Tongue (tissue), 2 donors: ENCODE results near the gene TPO. TPM values are rescaled to one million over a fixed set of nuclear protein-coding genes. Genes with fewer than 3 reads are reported as not detected.
"Not testable (repeated sequence)": the region's sequence is repeated elsewhere in the genome, so short reads cannot be mapped to it uniquely, and the experiment has no call there.

Experiments
- DNase-seq: peaks from one replicate; pipeline ENCODE4 v3.0.0-alpha.2; 2015
- total RNA-seq: library from RNA; depleted of rRNA; stranded (reverse); fragments of >200 nt; gene quantifications from one replicate; pipeline ENCODE4 v1.2.3, GENCODE V29; 2014

Gene TPO
- total RNA-seq = 4.4 TPM

DNA sequence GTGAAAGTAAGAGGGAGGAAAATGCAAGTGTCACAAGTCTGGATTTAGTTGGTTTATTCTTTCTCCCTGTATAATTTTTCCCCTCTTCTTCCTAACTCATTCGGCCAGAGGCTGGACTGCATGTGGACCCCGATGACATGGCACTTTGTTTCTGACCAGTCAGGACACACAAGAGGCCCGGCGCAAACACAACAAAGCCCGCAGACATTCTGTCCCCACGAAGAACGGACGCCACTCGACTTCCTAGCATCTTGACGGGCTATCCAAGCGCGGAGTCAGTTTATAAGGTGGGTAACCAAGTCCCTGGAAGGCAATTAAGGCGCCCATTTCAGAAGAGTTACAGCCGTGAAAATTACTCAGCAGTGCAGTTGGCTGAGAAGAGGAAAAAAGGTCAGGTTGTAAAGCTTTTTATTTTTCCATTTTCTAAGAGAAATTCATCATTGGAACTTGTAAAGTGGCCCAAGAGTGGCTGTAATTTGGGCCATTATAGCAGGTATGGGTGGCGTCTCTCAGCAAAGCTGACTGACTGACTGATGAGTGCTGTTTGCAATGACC lies at the start of gene TPO:
TPO (plus strand) TSS at position 308 of the 555 bp plus-strand sequence. CDS start 946 bp downstream, outside the sequence.
- no peak for DNase-seq

DNA sequence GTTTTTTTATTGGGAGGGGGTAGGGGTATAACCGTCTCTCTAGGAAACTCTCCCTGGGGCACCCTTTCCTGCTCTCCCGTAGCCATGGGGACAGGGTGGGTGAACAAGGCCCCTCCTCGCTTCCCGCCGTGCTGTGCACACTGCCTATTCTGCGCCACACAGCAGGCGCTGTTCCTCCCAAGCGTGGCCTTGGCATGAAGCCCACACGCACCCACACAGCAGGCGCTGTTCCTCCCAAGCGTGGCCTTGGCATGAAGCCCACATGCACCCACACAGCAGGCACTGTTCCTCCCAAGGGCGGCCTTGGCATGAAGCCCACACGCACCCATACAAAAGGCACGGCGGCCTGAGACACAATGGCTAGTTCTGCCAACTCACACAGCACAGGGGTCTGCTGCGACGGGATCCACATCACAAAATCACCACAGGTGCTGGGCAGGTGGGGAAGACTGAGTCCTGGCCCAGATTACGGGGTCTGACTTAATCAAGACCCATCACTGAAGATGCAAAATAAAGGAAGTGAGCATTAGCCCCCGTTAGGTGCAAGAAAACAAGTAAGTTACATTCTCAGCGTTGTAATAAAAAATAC lies 46.6 kb upstream of the TPO start:
- no peak for DNase-seq

DNA sequence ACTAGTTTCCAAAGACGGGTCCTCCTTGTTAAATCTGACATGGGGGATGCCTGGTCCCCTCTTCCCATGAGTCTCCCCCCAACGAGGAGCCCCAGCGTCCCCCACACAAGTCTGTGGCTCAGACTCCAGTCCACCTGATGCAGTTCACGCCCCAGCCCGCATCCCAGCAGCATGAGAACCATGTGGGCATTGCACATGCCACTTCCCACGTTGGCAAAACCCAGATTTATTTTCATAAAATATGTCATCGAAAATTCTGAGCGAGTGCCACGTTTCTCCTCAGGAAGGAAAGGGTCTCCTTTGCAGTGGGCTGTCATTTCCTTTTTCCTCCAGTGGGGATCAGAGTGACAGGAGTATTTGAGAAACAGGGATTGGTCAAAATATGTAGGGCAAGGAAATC lies 45.7 kb upstream of the TPO start:
- DNase-seq = no peak

DNA sequence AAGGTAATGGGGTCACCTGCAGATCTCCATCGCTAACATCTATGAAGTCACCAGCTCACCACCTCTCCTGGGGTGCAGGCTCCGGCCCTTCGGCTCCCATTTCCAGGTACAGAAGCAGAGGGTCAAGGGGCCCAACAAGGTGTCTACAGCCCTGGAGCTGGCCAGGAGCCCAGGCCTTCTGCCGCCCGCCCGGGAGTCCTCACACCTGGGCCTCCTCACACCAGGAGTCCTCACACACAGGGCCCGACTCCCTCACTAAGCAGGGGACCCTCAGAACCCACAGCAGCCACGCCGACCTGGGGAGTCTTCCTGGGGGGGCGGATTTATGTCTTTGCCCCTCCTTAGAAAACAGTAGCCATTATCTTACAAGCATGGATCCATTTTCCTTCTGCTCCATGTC lies 43.4 kb upstream of the TPO start:
- no peak for DNase-seq

DNA sequence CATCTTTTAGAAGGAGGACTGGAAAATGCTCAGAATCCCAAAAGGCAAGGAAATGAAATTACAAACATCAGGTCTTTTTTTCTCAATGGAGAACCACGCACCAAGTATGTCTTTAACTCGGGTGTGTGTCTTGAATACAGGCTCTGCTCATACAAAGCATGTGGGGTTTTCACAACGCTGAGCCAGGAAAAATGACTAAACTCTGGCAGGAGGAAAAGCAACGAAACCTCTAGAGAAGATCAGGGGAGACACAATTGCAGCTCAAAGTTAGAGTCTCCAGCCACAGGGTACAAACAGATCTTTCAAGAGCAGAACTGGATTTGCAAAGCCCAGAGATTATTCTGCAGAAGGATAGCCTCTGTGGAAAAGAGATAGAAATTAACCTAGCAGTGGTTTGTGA lies 42.8 kb upstream of the TPO start:
- DNase-seq = peak; percentile 43

DNA sequence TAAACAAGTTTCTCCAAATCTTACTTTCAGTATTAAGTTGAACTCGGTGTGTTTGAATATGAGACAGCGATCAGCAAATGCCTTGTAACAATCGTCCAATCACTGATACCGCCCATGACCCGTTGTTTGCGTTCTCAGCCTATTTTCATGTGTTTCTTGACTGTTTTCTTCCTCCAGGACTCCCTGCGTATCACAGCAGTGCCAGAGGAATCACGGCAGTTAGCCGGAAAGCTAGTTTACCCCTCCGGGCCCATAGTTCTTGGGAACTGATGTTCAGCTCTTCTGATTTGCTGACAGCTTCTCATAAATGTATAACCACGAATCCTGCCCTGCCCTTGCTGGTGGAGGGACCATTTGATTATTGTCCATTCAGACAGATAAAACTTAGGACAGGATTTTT lies 42.2 kb upstream of the TPO start:
- DNase-seq = no peak

DNA sequence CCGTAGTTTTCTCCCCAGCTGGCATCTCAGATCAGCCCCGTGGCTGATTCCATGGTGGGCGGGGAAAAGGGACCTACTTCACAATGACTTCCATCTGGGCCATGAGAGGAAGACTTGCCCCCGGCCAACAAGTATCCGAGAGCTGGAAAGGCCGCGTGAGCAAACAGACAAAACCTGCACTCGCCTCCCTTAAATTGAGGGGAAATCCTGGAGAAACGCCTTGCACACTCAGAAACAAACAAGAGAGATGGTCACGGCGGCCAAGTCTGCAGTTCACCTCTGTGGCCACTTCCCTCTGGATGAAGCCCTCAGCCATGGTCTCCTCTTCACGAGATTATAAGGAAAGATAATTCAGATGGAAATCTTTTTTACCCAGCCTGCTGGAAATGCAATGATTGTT lies 39.4 kb upstream of the TPO start:
- DNase-seq = no peak

DNA sequence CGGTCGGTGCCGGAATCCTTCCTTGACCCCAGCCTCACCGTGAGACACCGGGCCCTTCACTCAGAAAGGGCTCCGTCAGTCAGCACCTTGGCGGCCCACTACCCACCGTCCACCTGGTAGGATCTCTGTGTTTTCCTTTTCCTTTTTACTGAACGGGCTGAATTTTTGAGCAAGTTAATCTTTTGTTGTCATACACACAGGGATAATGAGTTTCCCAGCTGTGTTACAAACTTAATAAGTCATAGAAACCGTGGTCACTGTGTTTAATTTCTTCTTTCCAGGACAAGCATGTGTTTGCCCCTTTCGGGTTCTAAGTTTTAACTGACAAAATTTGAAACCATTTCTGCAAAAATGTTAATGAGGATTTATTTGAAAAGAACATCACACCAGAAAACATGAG lies 39.0 kb upstream of the TPO start:
- DNase-seq = no peak

DNA sequence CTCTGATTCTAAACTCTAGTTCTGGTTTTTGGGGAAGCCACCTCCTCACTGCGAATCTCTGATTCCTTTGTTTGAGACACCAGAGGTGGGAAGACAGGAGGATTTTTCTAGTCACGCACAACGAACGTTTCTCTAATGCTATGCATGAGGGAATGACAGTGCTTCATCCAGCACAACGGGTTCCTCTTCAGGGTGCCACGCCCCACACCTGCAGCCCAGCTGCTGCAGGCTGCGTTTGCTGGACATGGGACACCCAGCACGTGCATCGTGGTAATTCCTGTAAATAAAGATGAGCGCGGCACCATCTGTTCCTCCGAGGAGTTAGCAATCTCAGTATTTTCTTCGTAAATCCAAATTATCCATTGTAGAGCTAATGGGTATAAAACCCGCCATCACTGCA lies 37.5 kb upstream of the TPO start:
- no peak for DNase-seq

DNA sequence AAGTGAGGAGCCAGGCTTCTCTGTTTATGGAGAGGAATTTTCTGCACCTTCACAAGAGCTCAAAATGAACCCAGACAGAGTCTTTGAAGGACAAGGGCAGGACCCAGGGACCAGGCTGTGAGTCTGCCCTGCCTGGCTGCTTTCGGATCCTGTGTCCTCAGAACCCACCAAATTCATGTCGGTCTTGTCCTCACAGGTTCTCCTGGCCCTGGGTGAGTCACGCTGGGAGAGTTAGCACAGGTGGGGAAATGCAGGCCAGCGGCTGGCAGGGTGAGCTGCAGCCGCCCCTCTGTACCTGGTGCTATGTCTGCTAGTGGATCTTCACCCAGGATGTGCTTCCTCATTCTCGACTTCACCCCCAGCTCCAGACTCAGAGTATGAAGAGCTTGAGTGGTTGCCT lies 35.8 kb upstream of the TPO start:
- no peak for DNase-seq

DNA sequence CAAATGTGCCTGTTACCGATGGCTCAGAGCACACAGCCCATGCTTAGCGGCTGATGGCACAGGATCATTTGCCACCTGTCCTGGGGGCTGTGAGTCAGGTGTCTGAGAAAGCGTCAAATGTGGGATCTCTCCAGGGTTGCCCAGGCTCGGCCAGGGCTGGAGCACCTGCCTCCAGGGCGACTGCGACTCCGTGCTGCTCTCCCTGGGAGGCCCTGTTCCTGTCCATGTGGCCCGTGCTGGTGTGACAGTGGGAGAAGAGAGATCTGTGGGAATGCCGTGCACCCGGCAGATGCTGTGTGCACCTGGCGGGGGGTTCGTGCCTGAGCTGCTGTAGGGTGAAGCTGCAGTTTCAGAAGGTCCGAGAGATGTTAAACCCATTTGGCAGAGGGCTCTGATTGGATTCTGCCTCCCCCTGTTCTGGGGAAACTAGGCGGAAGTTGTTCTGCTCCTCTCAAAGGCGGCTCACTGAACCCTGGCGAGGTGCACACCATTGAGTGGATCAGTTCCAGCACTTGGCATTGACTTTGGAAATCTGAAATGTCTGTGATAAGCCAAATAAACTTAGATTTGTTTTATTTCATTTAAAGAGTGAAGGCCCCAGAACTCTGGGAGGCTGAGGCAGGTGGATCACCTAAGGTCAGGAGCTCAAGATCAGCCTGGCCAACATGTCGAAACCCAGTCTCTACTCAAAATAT lies 34.7 kb upstream of the TPO start:
- no peak for DNase-seq

DNA sequence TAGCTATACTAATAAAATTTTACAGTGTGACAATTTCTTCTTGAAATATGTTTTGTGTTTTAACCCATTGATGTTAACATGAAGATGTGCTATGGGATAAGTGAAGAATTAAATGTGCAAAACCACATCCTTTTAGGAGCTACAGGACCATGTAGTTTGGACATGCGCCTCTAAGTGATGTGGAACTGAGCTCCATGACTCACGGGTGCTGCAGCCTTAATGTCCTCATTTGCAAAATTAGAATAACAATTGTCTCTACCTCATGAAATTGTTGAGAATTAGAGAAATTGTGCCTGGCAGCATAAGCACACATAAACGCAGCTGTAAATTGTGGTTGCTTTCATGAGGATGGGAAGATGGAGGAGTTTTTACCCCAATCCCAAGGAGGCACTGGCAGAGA lies 31.6 kb upstream of the TPO start:
- no peak for DNase-seq

DNA sequence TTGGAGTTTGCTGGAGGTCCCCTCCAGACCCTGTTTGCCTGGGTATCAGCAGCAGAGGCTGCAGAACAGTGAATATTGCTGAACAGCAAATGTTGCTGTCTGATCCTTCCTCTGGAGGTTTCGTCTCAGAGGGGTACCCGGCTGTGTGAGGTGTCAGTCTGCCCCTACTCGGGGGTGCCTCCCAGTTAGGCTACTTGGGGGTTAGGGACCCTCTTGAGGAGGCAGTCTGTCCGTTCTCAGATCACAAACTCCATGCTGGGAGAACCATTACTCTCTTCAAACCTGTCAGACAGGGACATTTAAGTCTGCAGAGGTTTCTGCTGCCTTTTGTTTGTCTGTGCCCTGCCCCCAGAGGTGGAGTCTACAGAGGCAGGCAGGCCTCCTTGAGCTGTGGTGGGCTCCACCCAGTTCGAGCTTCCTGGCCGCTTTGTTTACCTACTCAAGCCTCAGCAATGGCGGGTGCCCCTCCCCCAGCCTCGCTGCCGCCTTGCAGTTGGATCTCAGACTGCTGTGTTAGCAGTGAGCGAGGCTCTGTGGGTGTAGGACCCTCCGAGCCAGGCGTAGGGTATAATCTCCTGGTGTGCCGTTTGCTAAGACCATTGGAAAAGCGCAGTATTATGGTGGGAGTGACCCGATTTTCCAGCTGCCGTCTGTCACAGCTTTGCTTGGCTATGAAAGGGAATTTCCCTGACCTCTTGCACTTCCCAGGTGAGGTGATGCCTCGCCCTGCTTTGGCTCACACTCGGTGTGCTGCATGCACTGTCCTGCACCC lies 25.1 kb upstream of the TPO start:
- DNase-seq = not testable (repeated sequence)

DNA sequence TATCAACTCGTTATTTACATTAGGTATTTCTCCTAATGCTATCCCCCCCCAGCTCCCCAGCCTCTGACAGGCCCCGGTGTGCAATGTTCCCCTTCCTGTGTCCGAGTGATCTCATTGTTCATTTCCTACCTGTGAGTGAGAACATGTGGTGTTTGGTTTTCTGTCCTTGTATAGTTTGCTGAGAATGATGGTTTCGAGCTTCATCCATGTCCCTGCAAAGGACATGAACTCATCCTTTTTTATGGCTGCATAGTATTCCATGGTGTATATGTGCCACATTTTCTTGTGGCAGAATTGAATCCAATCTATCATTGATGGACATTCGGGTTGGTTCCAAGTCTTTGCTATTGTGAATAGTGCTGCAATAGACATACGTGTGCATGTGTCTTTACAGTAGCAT lies 23.1 kb upstream of the TPO start:
- DNase-seq = not testable (repeated sequence)

DNA sequence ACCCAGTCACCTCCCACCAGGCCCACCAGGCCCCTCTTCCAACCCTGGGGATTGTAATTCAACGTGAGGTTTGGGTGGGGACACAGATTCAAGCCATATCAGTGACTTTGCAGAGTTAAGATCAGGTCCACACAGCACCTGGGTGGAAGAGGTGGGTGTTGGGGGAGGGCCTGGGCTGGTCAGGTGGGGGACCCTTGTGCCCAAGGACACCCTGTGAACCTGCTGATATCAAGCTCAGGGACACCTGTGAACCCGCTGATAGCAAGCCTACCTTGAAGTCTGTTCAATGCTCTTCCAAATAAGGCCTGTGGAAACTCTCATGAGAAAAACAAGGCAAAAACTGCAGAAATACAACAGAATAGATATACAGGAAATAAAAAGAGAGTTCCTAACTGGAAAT lies 19.9 kb upstream of the TPO start:
- no peak for DNase-seq

DNA sequence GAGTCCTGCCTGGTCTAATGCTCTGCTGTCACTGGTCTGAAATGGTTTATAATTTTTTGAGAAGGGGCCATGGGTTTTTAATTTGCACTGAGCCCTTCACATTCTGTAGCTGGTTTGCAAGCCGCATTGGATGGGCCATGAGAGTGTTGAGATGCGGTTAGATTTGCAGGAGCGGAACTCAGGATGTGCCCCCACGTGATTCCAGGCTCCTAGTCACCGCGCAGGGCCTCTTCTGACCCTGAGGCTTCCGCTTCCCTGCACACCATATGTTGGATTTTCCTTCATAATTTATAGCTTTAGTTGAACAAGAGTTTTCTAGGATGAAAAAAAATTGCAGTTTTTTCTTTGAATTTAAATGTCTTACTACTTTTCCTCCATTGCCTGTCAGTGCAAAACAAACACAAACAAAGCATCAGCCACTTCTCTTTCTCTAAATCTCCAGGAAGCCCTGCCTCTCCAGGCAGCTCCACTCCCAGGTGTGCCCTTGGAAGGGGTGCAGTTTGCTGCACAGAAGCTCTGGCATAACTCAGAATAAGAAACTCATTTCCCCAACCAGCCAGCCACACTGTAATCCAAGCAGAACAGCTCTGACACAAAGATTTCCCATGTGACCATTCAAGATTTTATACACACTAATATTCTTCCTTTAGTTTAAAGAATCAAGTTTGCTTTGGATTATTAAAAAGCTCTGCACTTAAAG lies 18.4 kb upstream of the TPO start:
- DNase-seq = no peak

DNA sequence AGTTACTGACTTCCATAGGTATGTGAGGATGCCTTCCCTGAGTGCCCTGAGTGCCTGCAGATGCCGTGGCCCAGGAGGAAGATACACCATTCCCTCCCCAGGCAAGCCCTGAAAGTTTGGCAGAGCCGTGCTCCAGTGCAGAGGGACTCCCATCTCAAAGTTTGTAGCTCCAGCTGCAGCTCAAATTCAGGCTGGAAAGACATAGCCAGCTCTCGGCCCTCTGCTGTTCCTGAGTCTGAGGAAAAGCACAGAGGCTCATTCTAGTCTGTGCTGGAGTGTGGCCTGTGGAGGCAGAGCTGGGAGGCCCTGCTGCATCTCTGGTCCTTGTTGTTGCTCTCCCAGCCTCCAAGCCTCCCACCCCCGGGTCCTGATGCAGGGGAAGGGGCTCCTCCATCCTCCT lies 15.9 kb upstream of the TPO start:
- no peak for DNase-seq

DNA sequence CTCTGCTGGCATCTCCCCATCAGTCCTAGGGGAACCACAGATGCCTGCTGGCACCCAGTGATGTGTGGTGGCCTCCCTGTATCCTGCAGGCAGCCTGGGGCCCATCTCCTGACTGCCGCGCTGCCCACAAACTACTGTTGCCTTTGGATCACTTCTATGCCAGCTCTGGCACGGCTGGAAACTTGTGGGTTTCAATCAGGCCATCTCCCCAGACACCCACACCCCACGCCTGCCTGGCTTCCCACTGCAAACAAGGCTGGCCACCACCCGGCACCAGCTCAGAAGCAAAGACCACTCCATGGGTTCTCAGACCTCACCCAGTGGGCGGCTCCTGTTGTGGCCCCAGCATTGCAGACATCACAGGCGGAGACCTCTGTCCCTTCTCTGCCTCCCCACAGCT lies 15.1 kb upstream of the TPO start:
- DNase-seq = no peak

DNA sequence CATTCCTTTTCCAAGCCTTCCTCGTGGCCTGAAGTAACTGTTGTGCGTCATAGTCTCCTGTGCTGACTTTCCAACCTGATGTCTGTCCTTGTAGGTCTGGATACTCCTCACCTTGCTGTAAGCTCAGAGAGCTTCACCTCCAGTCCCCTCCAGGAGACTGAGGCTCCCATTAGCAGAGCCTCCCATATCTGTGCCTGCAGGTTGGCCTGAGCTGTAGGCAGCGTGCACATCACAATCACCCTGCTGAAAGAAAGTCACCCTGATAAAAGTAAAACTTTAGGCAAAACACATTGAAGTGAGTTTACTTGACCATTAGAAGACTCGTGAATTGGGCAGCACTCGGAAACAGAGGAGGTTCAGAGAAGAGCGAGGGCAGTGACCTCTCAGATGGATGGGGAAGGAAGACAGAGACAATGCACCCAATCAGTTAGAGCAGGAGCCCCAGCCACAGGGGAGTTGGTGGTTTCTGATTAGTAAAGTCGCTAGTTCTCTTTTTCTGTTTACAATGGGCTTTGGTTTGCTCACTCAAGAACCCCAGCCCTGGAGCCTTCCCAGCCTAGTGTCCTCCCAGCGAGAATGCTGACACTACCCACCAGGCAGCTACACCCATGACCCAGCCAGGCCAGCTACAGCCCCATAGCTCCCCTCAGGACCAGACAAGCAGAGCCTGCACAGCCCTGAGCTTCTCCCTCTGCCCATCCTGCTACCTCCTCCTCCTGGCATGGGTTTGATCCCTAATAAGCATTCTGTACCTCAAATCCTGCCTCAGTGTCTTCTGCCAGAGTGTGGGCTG lies 12.1 kb upstream of the TPO start:
- no peak for DNase-seq

DNA sequence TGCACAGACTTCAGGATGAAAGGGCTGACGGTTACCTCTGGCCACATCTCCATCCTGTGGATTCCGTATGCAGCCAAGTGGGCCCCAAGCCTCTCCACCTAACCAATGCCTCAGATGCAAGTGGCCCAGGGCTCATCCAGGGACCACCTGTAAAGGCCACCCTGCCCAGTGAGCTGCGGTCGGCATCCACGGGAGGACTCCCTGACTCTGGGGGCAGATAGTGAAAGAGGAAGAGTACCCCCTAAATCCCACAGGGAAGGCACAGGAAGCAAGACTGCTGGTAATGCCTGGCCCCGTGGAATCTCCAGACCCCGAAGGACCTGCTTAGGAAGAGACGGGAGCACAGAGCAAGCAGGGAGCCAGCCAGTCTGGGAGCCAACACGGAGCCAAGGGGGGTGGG lies 11.2 kb upstream of the TPO start:
- no peak for DNase-seq

DNA sequence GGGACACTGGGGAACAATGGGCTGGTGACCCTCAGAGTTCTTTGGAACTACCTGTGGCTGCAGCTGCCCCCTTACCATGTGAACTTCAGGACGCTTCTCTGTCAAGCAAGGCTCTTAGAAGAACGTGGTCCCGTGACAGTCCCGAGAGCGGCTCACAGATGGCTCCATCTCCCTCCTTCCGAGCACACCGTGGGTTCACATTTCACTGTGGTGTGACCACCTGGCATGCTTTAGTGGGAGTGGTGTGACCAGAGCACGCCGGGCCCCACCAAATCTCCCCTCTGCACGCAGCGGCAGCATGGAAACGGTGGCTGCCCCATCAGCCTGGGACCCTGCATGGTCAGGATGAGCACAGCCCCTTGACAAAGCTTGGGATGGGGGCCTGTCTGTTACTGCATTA lies 9.7 kb upstream of the TPO start:
- no peak for DNase-seq

DNA sequence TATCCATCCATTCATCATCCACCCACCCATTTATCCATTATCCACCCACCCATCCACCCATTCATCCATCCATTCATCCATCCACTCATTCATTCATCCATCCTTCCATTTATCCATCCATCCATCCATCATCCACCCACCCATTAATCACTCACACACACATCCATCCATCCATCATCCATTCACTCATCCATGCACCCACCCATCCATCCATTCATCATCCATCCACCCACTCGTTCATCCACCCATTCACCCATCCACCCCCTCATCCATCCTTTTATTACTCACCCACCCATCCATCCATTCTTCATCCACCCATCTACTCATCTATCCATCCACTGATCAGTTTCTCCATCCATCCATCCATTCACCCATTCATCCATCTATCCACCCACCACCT lies 8.1 kb upstream of the TPO start:
- DNase-seq = no peak
